HL-60 (cell line): ENCODE data around the gene TBC1D4.

Source experiments
- GABPA ChIP-seq: IDR thresholded peaks from 2 replicates; pipeline ENCODE4 v1.6.1; 2012; ENCODE audit warnings: low read depth
- POLR2AphosphoS5 ChIP-seq: IDR thresholded peaks from 2 replicates; pipeline ENCODE4 v1.6.1; 2012; ENCODE audit warnings: low read depth
- TF ChIP-seq, protein P1 (sequence below): IDR thresholded peaks from one replicate; pipeline ENCODE4 v1.5.1; 2011; ENCODE audit warnings: low read length, control low read depth, inconsistent platforms; ENCODE audit not compliant: insufficient read depth
- TF ChIP-seq, protein P2 (sequence below): IDR thresholded peaks from 2 replicates; pipeline ENCODE4 v1.6.1; 2012; ENCODE audit warnings: low read depth; ENCODE audit not compliant: insufficient replicate concordance

DNA sequence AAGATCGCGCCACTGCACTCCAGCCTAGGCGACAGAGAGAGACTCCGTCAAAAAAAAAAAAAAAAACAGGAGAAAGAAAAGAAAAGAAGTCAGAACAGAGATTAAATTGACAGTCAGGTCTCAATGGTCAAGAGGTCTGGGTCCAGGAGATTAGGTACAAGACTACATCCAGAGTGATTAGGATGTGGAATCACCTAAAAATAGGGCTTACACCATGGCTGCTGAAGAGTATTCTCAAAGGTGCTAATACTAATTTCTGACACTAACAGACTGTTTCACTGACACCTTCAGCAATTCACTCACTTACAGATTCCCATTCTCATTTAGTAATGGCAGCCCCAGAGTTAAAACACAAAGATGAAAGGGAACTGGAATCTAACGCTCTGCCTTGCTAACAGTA lies 91.7 kb downstream of the TBC1D4 start:
- TF ChIP-seq, protein P1, sequence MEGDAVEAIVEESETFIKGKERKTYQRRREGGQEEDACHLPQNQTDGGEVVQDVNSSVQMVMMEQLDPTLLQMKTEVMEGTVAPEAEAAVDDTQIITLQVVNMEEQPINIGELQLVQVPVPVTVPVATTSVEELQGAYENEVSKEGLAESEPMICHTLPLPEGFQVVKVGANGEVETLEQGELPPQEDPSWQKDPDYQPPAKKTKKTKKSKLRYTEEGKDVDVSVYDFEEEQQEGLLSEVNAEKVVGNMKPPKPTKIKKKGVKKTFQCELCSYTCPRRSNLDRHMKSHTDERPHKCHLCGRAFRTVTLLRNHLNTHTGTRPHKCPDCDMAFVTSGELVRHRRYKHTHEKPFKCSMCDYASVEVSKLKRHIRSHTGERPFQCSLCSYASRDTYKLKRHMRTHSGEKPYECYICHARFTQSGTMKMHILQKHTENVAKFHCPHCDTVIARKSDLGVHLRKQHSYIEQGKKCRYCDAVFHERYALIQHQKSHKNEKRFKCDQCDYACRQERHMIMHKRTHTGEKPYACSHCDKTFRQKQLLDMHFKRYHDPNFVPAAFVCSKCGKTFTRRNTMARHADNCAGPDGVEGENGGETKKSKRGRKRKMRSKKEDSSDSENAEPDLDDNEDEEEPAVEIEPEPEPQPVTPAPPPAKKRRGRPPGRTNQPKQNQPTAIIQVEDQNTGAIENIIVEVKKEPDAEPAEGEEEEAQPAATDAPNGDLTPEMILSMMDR: no peak
- TF ChIP-seq GABPA (no peak), POLR2AphosphoS5 (no peak)
- TF ChIP-seq, protein P2, sequence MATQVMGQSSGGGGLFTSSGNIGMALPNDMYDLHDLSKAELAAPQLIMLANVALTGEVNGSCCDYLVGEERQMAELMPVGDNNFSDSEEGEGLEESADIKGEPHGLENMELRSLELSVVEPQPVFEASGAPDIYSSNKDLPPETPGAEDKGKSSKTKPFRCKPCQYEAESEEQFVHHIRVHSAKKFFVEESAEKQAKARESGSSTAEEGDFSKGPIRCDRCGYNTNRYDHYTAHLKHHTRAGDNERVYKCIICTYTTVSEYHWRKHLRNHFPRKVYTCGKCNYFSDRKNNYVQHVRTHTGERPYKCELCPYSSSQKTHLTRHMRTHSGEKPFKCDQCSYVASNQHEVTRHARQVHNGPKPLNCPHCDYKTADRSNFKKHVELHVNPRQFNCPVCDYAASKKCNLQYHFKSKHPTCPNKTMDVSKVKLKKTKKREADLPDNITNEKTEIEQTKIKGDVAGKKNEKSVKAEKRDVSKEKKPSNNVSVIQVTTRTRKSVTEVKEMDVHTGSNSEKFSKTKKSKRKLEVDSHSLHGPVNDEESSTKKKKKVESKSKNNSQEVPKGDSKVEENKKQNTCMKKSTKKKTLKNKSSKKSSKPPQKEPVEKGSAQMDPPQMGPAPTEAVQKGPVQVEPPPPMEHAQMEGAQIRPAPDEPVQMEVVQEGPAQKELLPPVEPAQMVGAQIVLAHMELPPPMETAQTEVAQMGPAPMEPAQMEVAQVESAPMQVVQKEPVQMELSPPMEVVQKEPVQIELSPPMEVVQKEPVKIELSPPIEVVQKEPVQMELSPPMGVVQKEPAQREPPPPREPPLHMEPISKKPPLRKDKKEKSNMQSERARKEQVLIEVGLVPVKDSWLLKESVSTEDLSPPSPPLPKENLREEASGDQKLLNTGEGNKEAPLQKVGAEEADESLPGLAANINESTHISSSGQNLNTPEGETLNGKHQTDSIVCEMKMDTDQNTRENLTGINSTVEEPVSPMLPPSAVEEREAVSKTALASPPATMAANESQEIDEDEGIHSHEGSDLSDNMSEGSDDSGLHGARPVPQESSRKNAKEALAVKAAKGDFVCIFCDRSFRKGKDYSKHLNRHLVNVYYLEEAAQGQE: no peak
